AG04450 (cell line): Measurements from ENCODE around the gene DDAH1. TPM values are rescaled to one million over a fixed set of nuclear protein-coding genes. Genes with fewer than 3 reads are reported as not detected.

Source experiments
- CTCF ChIA-PET: fragments of 300-600, 350-600 bp; formaldehyde crosslinking; extraction: SDS; loops from one replicate; lab custom pipeline; 2022; ENCODE audit warnings: antibody characterized with exemption, inconsistent platforms; lab: Charles Lee
- POLR2A ChIA-PET: fragments of 350-600 bp; formaldehyde crosslinking; extraction: SDS; loops from one replicate; lab custom pipeline; 2021; ENCODE audit warnings: antibody characterized with exemption, inconsistent platforms; lab: Yijun Ruan, JAX
- DNase-seq: peaks from one replicate; pipeline ENCODE4 v3.0.0-alpha.2; 2011; ENCODE audit warnings: low read depth, low spot score
- H3K27ac ChIP-seq: one replicate; pipeline ENCODE4 v1.5.1; 2012; ENCODE audit warnings: low read depth, low read length, control low read depth
- H3K27me3 ChIP-seq: one replicate; pipeline ENCODE4 v1.6.0; 2012; ENCODE audit warnings: low read length; ENCODE audit not compliant: control insufficient read depth, insufficient read depth
- H3K4me3 ChIP-seq: 2 replicates; pipeline ENCODE4 v1.5.1; 2011; ENCODE audit warnings: mild to moderate bottlenecking, low read depth, low read length, control low read depth
- H3K9me3 ChIP-seq: 2 replicates; pipeline ENCODE4 v1.5.1; 2012; ENCODE audit warnings: low read length; ENCODE audit not compliant: control insufficient read depth, insufficient read depth
- CTCF ChIP-seq: IDR thresholded peaks from 2 replicates; pipeline ENCODE4 v1.5.1; 2011; ENCODE audit warnings: low read depth, low read length, control low read depth, inconsistent platforms
- polyA plus RNA-seq: library from polyadenylated mRNA; depleted of rRNA; stranded (reverse); fragments of >200 nt; gene quantifications from 2 replicates; pipeline ENCODE4 v1.2.3, GENCODE V29; 2011

Gene DDAH1
- polyA plus RNA-seq, 1 experiment = 102 TPM

- ChIA-PET POLR2A (interaction anchor here (0.7 kb wide), 1 partner anchor 45 kb away, joined by 3 read pairs; no protein-coding TSS in a partner anchor), CTCF (interaction anchor here (0.9 kb wide), 1 partner anchor 22 kb away, joined by 3 read pairs; no protein-coding TSS in a partner anchor)
- TF ChIP-seq CTCF = no peak
Observed at GRCh38 chr1:85365851-85366250, 99.1 kb downstream of the DDAH1 start.

GRCh38 chr1:85363521-85363920 lies 101.4 kb downstream of the DDAH1 start:
- H3K9me3 ChIP-seq = no peaks in the 10 kb centered on the region
- H3K27ac ChIP-seq = no peak overlapping the region
- ChIA-PET CTCF (interaction anchor here (1.4 kb wide), 1 partner anchor 19 kb away, joined by 7 read pairs; no protein-coding TSS in a partner anchor), POLR2A (no interaction called here)
- H3K4me3 ChIP-seq = no peak overlapping the region
- H3K27me3 ChIP-seq = no peaks in the 10 kb centered on the region
- DNase-seq = no peak
- TF ChIP-seq CTCF = no peak

More at GRCh38 chr1:85365851-85366250, 99.1 kb downstream of the DDAH1 start:
- no peak for DNase-seq
- Histone ChIP-seq H3K27me3 (no peaks in the 10 kb centered on the region), H3K27ac (no peak overlapping the region), H3K4me3 (no peak overlapping the region), H3K9me3 (no peaks in the 10 kb centered on the region)

GRCh38 chr1:85363092-85363491 lies 101.9 kb downstream of the DDAH1 start:
- TF ChIP-seq CTCF = no peak

GRCh38 chr1:85361606-85362296 lies 103.2 kb downstream of the DDAH1 start:
- no peak for TF ChIP-seq CTCF
- no peak for DNase-seq
- ChIA-PET POLR2A (interaction anchor here (1.3 kb wide), 1 partner anchor 31 kb away, joined by 4 read pairs; no protein-coding TSS in a partner anchor), CTCF (interaction anchor here (1.4 to 4.2 kb wide), 3 partner anchors 17 to 53 kb away, joined by 7 to 15 read pairs (median 13); no protein-coding TSS in a partner anchor)
- Histone ChIP-seq H3K9me3 (no peaks in the 10 kb centered on the region), H3K27me3 (no peaks in the 10 kb centered on the region), H3K4me3 (no peak overlapping the region), H3K27ac (no peak overlapping the region)

More at GRCh38 chr1:85363092-85363491, 101.9 kb downstream of the DDAH1 start:
- Histone ChIP-seq H3K4me3 (no peak overlapping the region), H3K9me3 (no peaks in the 10 kb centered on the region), H3K27ac (no peak overlapping the region), H3K27me3 (no peaks in the 10 kb centered on the region)
- no peak for DNase-seq
- CTCF ChIA-PET = interaction anchor here (1.4 kb wide), 1 partner anchor 19 kb away, joined by 7 read pairs; no protein-coding TSS in a partner anchor
- POLR2A ChIA-PET = no interaction called here
